ENCODE results near the gene PSMB8. TPM values are rescaled to one million over a fixed set of nuclear protein-coding genes. Genes with fewer than 3 reads are reported as not detected.
A peak's percentile ranks its signal among the peaks of the same experiment; 100 is the strongest.

Gene PSMB8
- total RNA-seq, 1 experiment from 2014 or later, result 13.8 TPM

GRCh38 chr6:32852844-32853540 is 9.1 kb upstream of the PSMB8 start (continued):
- TF ChIP-seq HMGXB4 (CRISPR knock-in tag; IDR thresholded peaks at IDR 0.05), result peak; percentile 27; the same call in 1 of the 2 replicates
- TF ChIP-seq ZNF396 (CRISPR knock-in tag; IDR thresholded peaks at IDR 0.05; ENCODE audit: borderline replicate concordance), result no peak
- no peak for TF ChIP-seq ATF2 (CRISPR knock-in tag; IDR thresholded peaks at IDR 0.05; ENCODE audit: borderline replicate concordance, low read depth)
- TF ChIP-seq RORB (CRISPR knock-in tag; IDR thresholded peaks at IDR 0.05), result no peak
- no peak for TF ChIP-seq MAX (CRISPR knock-in tag; IDR thresholded peaks at IDR 0.05)
- no peak for TF ChIP-seq ZNF512 (CRISPR knock-in tag; IDR thresholded peaks at IDR 0.05; ENCODE audit: borderline replicate concordance)

GRCh38 chr6:32852018-32852843 is 8.4 kb upstream of the PSMB8 start:
- Mint-ChIP-seq H3K4me3 (peak overlapping the region; percentile 88), H3K36me3 (peaks cover 9% of the 10 kb centered on the region), H3K4me1 (peaks cover 14% of the 10 kb centered on the region), H3K9me3 (no peaks in the 10 kb centered on the region), H3K27me3 (ENCODE audit: low read depth) (peaks cover 93% of the 10 kb centered on the region), H3K27ac (no peak overlapping the region)
- TF ChIP-seq ZNF121 (CRISPR knock-in tag; IDR thresholded peaks at IDR 0.05) (no peak), FOXP1 (CRISPR knock-in tag; IDR thresholded peaks at IDR 0.05; ENCODE audit: borderline replicate concordance) (no peak), SP1 (CRISPR knock-in tag; conservative IDR thresholded peaks at IDR 0.05) (no peak), NR2C2 (CRISPR knock-in tag; IDR thresholded peaks at IDR 0.05) (no peak), NFYB (CRISPR knock-in tag; conservative IDR thresholded peaks at IDR 0.05; ENCODE audit: low read depth) (no peak)
- no peak for ATAC-seq
- ChIA-PET CTCF (interaction anchor here (1.1 to 9.4 kb wide), 9 partner anchors 8 to 132 kb away, joined by 4 to 291 read pairs (median 10); partner anchors contain the start of genes HLA-DMA, PSMB8 and TAP2), POLR2A (interaction anchor here (1.1 to 3.6 kb wide), 4 partner anchors 7 to 722 kb away, joined by 3 to 28 read pairs (median 10); partner anchors contain the start of genes FKBPL, PSMB8 and TAP2)
- no peak for DNase-seq (ENCODE audit: low spot score)

- Mint-ChIP-seq H3K4me1 (peaks cover 14% of the 10 kb centered on the region), H3K9me3 (no peaks in the 10 kb centered on the region), H3K27ac (no peak overlapping the region), H3K36me3 (peaks cover 9% of the 10 kb centered on the region), H3K27me3 (ENCODE audit: low read depth) (peaks cover 90% of the 10 kb centered on the region), H3K4me3 (no peak overlapping the region)
- TF ChIP-seq ERG (CRISPR knock-in tag; IDR thresholded peaks at IDR 0.05), result no peak
- TF ChIP-seq ZBTB21 (CRISPR knock-in tag; IDR thresholded peaks at IDR 0.05; ENCODE audit: borderline replicate concordance), result no peak
- TF ChIP-seq ZNF416 (CRISPR knock-in tag; IDR thresholded peaks at IDR 0.05), result no peak
- TF ChIP-seq ATF6 (CRISPR knock-in tag; IDR thresholded peaks at IDR 0.05), result no peak
- POLR2A ChIA-PET, result no interaction called here
- ATAC-seq, result no peak
- DNase-seq (ENCODE audit: low spot score), result no peak
- CTCF ChIA-PET, result interaction anchor here (1.0 to 1.1 kb wide), 2 partner anchors 13 to 17 kb away, joined by 6 to 7 read pairs; partner anchors contain the start of gene TAP2
These were observed 7.2 kb upstream of the PSMB8 start for GRCh38 chr6:32851025-32851424.
